Measurements from ENCODE around the gene PRKCA.
"Not testable (repeated sequence)": the region's sequence is repeated elsewhere in the genome, so short reads cannot be mapped to it uniquely, and the experiment has no call there.

The PRKCA gene

DNA sequence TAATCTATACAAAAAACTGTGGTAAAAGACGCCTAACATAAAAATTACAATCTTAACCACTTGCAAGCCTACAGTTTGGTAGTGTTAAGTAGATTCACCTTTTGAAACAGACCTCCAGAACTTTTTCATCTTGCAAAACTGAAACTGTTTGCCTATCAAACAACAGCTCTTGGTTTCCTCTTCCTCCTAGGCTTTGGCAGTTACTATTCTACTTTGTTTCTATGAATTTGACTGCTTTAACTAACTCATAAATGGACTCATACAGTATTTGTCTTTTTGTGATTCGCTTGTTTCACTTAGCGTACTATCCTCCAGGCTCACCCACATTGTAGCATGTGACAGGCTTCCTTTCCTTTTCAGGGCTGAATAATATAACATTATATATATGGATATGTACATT is 97.0 kb downstream of the PRKCA start:
- in situ Hi-C loops (cut with HindIII; ENCODE audit: low pct_ligation_motif_present, low pct_unique_long_range_greater_than_20kb, low sequenced_read_pairs): no loop called here
- no peak for DNase-seq

DNA sequence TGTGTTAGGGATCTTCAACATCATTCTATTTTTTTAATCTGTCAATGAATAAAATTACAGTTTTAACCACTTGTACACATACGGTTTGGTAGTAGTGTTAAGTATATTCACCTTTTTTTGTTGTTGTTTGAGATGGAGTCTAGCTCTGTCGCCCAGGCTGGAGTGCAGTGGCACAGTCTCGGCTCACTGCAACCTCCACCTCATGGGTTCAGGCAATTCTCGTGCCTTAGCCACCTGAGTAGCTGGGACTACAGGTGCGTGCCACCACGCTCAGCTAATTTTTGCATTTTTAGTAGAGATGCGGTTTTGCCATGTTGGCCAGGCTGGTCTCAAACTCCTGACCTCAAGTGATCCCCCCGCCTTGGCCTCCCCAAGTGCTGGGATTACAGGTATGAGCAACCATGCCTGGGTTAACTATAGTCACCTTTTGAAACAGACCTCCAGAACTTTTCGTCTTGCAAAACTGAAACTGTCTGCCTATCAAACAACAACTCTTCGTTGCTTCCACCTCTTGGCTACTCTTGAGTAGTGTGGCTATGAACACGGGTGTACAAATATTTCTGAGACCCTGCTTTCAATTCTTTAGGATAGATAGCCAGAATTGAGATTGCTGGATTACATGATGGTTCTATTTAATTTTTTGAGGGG is 97.8 kb downstream of the PRKCA start:
- in situ Hi-C loops (cut with HindIII; ENCODE audit: low pct_ligation_motif_present, low pct_unique_long_range_greater_than_20kb, low sequenced_read_pairs): not testable (repeated sequence)

DNA sequence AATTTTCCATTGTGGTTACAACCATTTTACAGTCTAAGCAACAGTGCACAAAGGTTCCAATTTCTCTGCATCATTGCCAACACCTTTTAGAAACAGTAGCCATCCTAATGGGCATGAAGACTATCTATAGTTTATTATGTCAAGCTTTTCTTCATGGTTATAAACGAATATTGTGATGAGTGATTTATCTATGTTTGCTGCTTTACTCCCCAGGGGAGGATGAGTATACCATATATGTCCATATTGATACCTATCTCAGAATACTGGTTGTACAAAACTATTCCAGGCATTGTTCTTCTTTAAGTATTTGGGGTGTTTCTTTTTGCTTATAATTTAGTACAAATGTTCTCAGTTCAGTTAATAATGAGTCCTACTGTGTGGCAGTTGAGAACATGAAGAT is 98.3 kb downstream of the PRKCA start:
- in situ Hi-C loops (cut with HindIII; ENCODE audit: low pct_ligation_motif_present, low pct_unique_long_range_greater_than_20kb, low sequenced_read_pairs): no loop called here
- DNase-seq: no peak

More for the DNA sequence above, 97.8 kb downstream of the PRKCA start:
- not testable (repeated sequence) for DNase-seq

DNA sequence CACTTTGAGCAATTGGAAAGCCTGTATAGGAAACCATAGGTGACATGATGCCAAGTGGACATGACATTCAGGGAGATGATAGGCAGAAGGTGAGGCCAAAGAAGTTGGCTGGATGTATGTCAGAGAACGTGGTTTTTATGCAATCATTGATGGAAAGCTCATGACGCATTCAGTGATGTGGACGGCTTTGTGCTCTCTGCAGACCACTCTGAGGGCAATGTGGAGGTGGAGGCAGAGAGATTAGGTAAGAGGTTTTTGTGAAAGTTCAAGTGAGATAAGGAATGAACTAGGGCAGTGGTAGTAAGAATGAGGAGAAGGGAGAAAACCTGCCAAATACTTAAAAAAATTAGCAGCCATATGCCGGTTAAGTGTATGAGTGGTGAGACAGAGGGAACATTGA is 99.0 kb downstream of the PRKCA start:
- in situ Hi-C loops (cut with HindIII; ENCODE audit: low pct_ligation_motif_present, low pct_unique_long_range_greater_than_20kb, low sequenced_read_pairs): no loop called here
- no peak for DNase-seq

DNA sequence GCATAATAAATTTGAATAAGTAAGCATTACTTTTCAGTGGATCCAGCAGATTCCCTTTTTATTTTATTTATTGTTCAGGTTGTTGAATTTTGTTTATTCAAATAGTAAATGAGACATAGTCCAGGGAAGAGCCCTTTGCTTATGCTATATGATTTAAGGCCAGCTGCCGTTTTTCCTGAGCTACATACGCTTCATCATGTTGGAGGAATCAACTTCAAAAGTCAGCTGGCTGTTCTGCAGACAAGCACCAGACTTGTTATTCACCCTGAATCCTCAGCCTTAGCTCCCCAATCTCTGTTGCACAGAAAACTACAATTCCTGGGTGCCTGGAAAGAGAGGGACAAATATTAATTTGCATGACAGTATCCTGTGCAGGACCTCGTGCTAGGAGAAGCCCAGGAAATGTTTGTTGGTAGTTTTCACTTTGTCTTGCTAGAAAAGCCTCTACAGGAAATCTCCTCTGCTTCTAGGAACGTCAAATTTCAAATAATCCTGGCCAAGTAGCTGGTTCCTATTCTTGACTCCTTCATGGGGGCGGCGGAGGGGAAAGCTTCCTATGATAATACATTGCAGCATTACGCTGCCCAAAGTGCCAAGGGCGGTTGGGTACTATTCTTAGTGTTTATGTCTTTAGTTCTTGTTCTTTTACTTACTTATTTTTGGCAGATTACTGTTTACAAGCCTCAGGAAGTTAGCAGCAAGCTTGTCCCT is 101.6 kb downstream of the PRKCA start:
- in situ Hi-C loops (cut with HindIII; ENCODE audit: low pct_ligation_motif_present, low pct_unique_long_range_greater_than_20kb, low sequenced_read_pairs): no loop called here
- DNase-seq: no peak

DNA sequence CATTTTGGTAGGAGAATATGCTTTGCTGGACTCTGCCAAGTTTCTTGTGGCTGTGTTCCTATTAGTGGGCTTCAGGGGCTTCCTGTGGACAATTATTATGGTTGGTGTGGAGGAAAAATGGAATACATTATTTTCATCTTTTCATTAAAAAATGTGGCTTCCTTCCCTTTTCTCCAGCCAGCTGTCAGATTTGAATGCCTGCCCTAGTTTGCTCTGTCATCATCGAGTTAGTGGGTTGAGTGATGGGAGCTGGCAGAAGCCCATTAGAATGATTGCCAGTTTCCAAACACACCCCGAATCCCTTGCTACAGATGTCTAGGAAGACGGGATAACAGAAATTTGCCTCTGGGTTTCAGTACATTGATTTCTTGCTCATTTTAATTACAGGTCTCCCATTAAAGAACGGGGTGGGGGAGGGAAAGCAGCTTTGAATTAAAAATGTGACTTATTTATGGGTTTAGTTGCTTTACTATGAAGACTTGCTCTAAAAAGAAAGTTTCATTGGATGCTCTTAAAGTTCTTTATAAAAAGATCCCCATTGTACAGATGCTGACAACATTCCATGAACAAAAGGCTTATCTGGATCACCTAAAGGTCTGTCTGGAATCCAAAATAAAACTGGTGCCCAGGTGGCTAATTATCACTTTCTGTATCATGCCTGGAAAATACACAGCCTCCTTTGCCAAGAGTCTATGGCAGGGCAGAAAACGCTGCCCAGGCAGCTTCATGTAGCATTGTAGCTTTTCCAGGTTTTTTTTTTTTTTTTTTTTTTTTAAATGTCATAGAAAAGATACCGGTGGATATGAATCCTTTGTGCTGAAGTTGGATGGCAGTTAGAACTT is 103.6 kb downstream of the PRKCA start:
- DNase-seq: no peak
- in situ Hi-C loops (cut with HindIII; ENCODE audit: low pct_ligation_motif_present, low pct_unique_long_range_greater_than_20kb, low sequenced_read_pairs): no loop called here

DNA sequence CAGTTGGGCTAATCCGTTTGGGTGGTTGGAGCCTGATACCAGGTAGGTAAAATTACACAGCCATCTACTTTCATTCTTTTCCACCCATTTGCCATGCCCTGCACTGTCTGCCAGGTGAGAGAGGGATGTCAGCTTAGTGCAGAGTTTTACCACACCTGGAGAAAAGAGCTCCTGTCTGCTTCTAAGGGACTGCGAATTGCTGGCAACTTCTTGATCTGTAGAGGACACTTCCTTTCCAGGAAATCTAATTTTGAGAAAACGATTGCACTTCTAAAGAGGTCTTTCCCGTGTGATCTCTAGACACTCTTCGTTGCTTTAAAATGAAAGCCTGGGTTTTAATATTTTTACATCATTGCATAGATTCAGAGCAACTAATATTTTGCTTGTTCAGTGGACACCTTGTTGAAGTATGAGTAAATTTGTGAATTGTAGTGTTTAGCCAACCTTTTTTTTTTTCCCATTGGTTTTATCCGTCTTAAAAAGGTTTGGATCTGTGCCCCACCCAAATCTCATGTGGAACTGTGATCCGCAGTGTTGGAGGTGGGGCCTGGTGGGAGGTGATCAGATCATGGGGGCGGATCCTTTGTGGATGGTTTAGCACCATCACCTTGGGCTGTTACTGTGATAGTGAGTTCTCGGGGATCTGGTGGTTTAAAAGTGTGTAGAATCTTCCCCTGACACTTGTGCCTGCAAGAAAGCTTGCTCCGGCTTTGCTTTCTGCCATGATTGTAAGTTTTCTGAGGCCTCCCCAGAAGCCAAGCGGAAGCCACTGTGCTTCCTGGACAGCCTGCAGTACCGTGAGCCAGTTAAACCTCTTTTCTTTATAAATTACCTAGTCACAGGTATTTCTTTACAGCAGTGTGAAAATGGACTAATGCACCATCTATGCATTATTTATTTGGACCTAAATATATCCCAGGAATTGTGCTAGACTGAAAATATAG is 104.6 kb downstream of the PRKCA start:
- in situ Hi-C loops (cut with HindIII; ENCODE audit: low pct_ligation_motif_present, low pct_unique_long_range_greater_than_20kb, low sequenced_read_pairs): no loop called here
- DNase-seq: no peak

DNA sequence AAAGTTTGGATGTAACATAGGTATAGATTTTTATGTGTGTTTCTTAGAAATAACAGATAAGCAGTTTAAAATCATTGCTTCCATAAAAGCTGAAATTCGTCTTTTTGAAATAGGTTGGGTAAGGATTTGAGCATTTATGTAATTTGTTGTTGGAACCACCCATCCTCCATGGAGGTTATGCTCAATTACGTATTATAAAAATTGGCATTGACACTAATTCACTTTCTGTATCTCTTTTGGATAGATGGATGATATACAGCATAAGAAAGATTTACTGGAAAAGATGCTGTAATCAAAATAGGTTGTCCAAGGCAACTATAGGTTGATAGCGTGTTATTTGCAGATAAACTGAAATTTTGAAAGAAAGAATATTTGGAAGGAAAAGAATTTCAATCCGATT is 105.5 kb downstream of the PRKCA start:
- in situ Hi-C loops (cut with HindIII; ENCODE audit: low pct_ligation_motif_present, low pct_unique_long_range_greater_than_20kb, low sequenced_read_pairs): no loop called here
- no peak for DNase-seq

DNA sequence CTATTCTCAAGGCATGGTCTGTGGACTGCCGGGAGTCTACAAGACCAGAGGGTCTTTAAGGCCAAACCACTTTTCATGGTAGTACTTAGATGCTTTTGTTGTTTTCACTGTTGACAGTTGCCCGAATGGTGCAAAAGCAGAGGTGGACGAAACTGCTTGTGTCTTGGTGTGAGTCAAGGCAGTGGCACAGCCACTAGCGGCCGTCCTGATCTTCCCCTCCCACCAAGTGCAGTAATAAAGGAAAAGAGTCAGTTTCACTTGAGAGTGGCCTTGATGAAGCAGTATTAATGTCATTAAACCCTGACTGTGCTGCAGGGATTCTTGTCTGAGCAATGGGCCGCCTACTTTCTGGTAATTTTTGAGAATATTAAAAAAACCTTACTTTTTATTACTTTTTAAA is 109.1 kb downstream of the PRKCA start:
- in situ Hi-C loops (cut with HindIII; ENCODE audit: low pct_ligation_motif_present, low pct_unique_long_range_greater_than_20kb, low sequenced_read_pairs): no loop called here
- DNase-seq: no peak

DNA sequence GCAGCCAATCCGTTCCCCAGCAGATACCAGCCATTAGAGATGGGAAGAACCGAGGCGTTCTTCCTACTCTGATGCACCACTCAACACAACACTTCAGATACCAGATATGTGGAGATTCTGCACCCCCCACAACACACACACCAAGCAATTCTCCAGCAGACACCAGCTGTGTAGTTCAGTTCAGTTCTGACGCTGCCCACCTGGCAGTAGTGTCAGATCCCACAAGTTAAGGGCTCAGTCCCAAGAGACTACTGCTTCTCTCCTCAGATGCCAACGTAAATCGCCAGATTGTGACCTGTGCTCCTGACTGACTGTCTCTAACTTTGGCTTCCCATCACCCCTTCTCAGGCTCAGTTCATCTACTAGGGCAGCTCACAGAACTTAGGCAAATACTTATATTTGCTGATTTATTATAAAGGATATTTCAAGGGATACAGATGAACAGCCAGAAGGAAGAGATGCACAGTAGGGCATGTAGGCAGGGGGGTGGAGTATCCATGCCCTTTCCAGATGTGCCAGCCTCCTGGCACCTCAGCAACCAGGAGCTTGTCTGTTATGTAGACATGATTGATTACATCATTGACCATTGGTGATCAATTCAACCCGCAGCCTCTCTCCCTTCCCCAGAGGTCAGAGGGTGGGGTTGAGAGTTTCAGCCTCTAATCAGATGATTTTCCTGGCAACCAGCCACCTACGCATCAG is 110.6 kb downstream of the PRKCA start:
- in situ Hi-C loops (cut with HindIII; ENCODE audit: low pct_ligation_motif_present, low pct_unique_long_range_greater_than_20kb, low sequenced_read_pairs): no loop called here
- DNase-seq: no peak

DNA sequence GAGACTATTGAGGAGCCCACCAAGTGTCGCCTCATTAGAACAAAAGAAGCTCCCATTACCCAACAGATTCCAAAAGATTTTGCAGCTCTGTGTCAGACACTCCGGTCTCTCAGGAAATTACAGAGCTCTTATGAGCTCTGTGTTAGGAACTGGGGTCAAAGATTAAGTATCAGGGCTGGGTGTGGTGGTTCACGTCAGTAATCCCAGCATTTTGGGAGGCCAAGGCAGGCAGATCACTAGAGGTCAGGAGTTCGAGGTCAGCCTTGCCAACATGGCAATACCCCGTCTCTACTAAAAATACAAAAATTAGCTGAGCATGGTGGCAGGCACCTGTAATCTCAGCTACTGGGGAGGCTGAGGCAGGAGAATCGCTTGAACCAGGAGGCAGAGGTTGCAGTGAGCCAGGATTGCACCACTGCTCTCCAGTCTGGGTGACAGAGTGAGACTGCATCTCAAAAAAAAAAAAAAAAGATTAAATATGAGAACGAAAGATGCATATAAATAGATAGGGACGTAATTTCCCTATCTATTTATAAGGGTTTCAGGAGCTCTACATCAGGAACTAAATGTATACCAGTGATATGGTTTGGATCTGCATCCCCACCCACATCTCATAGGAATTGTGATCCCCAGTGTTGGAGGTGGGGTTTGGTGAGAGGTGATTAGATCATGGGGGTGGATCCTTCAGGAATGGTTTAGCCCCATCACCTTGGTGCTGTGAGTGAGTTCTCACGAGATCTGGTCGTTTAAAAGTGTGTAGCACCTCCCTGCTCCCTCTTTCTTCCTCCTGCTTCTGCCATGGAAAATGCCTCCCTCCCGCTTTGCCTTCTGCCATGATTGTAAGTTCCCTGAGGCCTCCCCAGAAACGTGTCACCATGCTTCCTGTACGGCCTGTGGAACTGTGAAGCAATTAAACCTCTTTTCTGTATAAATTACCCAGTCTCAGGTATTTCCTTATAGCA is 111.4 kb downstream of the PRKCA start:
- in situ Hi-C loops (cut with HindIII; ENCODE audit: low pct_ligation_motif_present, low pct_unique_long_range_greater_than_20kb, low sequenced_read_pairs): no loop called here

DNA sequence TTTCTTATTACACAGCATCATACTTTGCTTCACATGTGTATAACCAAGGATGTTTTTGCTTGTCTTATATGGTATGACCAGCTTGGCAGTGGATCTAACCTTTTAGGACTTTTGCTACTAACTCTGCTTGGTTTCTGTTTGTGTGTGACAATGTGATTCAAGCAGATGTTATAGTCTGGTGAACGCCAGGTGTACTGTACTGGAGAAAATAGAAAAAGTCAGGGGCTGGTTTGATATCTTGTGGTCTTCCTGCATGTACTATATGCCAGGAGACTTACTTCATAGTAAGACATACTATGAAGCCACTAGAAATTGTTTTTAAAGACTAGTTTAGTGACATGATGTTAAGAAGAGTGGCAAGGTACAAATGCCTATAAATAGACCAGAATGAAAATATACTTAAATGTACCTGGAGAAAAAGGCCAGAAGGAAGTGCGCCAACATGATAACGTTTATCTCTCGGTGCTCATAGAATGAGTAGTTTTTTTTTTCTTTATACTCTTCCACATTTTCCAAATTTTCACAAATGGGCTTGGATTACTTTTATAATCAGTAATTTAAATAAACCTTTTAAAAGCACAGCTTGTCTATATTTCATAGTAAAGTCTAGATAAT is 112.3 kb downstream of the PRKCA start:
- in situ Hi-C loops (cut with HindIII; ENCODE audit: low pct_ligation_motif_present, low pct_unique_long_range_greater_than_20kb, low sequenced_read_pairs): no loop called here
- DNase-seq: no peak

More for the DNA sequence above, 111.4 kb downstream of the PRKCA start:
- DNase-seq: no peak

DNA sequence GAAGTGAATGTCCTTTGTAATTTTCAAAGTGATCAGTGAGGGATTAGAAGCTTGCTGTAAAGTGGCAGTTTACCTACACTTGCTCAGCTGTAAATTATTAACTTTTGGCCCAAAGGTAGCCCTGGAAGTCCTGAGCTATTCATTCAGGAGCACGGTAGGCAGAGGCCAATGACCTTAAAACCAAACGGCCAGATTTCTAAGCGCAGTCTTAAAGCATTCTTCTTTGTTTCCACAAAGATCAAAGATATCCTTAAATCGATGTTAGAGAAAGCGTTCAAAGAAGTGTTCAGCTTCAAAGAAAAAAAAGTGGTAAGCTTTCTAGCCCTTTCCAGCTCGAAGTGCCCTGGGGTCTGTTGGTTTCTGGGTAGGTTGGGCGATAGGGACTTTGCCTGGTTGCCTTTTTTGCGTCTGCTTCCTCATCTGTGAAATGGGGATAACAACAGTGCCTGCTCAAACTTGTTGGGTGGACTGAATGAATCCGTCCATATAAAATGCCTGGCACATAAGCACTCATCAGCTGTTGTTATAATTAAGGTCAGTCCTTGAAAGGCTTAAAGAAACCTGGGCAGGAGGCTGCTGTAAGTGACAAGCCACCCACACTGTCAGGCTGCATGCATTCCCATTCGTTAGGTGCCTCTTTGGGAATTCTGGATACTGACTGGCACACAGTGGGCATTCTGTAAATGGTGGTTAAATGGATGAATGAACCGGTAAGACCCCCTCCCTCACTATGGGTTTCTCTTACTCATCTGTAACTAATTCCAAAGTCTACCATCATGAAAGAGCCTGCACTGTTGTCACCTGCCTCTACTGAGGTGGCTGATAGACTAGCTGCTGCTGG is 113.2 kb downstream of the PRKCA start:
- DNase-seq: peak; percentile 48
- in situ Hi-C loops (cut with HindIII; ENCODE audit: low pct_ligation_motif_present, low pct_unique_long_range_greater_than_20kb, low sequenced_read_pairs): no loop called here

DNA sequence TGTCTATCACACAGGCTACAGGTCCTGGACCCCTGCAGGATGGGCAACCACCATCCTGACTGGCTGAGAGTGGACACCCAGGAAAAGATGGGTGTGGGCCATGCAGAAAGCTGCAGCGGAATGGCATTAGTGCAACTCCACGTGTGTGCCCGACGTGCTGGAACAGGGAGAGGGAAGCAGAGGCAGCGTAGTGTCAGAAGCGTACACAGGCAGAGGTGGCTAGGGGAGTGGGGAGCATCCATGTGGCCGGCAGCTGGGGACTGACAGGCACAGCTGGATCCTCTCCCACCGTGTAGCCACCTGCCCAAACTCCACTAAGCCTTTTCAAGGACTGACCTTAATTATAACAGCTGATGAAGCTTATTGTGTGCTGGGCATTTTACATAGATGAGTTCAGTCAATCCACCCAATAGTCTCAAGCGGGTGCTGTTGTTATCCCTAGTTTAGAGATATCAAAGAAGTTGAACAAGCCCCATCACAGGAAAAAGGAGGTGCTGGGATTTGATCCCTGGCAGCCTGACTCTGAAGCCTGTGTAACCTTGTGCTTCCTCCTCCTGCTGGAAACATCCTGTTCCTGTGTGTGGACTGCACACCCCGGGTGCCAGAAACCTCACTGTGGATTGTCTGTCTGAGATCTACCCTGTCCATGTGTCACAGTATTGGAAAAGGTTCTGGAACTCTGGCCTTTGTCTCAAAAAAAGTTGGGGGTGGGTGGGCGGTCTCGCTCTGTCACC is 114.0 kb downstream of the PRKCA start:
- no peak for DNase-seq
- in situ Hi-C loops (cut with HindIII; ENCODE audit: low pct_ligation_motif_present, low pct_unique_long_range_greater_than_20kb, low sequenced_read_pairs): no loop called here

DNA sequence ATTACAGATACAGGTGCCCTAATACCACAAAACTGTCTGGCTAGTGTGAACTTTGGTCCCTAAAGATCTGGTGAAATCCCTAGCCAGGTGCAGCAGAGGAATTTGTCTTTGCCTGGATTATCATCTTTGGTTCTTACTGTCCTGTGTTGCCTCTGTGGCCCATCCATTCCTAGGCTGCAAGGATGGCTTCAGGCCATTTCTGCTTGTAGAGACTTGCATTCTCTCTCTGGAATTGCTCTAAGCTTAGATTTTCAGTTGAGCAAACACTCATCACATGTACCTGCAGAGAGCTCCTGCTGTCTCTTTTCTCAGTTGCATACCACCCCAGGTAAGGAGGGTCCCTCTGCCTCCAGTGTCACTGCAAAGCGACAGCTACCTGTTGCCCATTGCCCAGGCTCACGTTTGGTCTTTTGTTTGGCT is 114.9 kb downstream of the PRKCA start:
- DNase-seq: no peak
- in situ Hi-C loops (cut with HindIII; ENCODE audit: low pct_ligation_motif_present, low pct_unique_long_range_greater_than_20kb, low sequenced_read_pairs): no loop called here

Measured in ACHN (cell line).